H7 (cell line): ENCODE results near the gene MKKS. TPM values are rescaled to one million over a fixed set of nuclear protein-coding genes. Genes with fewer than 3 reads are reported as not detected.

Experiments
- DNase-seq: peaks from one replicate; pipeline ENCODE4 v3.0.0; 2012
- H3K27me3 ChIP-seq: 2 replicates; pipeline ENCODE4 v1.6.0; 2011; ENCODE audit warnings: mild to moderate bottlenecking, low read length; ENCODE audit not compliant: control insufficient read depth, insufficient read depth
- H3K36me3 ChIP-seq: replicated peaks from 2 replicates; pipeline ENCODE4 v1.5.1; 2011; ENCODE audit warnings: low read length; ENCODE audit not compliant: control insufficient read depth, insufficient read depth
- H3K4me3 ChIP-seq: 2 replicates; pipeline ENCODE4 v1.5.1; 2011; ENCODE audit warnings: low read depth, mild to moderate bottlenecking, control low read depth, low read length, moderate library complexity; ENCODE audit not compliant: insufficient read depth
- total RNA-seq: library from RNA; depleted of rRNA; stranded (reverse); fragments of >200 nt; shearing (Covaris generic); gene quantifications from 2 replicates; pipeline ENCODE4 v1.2.3, GENCODE V29; 2014

Gene MKKS
- total RNA-seq, 1 experiment from 2014 or later = 14.6 TPM

GRCh38 chr20:10379761-10380160 lies 54.3 kb downstream of the MKKS start:
- H3K27me3 ChIP-seq = no peaks in the 10 kb centered on the region
- no peaks in the 10 kb centered on the region for H3K36me3 ChIP-seq
- no peak for DNase-seq
- no peak overlapping the region for H3K4me3 ChIP-seq

DNA sequence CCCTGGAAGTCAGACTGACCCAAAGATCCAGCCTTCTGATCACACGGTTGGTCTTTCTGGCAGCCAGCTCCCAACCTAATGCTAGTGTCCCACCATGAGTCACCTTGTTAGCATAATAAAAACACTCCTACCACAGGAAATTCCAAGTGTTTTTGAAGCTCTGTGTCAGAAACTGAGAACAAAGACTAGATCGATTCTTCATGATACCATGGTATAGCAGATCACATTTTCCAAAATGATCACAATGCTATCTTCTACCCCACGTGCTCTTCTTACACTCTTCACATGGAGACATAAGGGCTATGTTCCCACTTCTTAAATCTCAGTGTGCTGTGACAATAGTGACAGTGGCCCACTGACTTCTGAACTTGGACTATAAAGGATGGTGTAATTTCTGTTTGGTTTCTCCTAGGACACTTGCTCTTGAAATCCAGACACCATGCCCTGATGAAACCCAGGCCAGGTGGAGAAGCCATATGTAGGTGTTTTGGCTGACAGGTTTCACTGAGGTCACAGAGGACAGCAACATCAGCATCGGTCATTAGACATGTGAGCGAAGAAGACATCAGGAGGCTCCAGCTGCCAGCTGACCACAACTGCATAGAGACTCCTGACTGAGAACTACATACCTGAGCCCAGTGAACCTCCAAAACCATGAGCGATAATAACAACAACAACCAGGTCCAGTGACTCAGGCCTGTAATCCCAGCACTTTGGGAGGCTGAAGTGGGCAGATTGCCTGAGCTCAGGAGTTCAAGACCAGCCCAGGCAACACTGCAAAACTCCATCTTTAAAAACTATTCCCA lies 57.5 kb downstream of the MKKS start:
- Histone ChIP-seq H3K36me3 (no peaks in the 10 kb centered on the region; the same call in 1 of the 2 replicates), H3K27me3 (no peaks in the 10 kb centered on the region), H3K4me3 (no peak overlapping the region)
- DNase-seq = no peak

- H3K27me3 ChIP-seq = no peaks in the 10 kb centered on the region
- no peaks in the 10 kb centered on the region; the same call in 1 of the 2 replicates for H3K36me3 ChIP-seq
- no peak overlapping the region for H3K4me3 ChIP-seq
- no peak for DNase-seq
These were observed 58.8 kb downstream of the MKKS start for GRCh38 chr20:10375191-10375590.

DNA sequence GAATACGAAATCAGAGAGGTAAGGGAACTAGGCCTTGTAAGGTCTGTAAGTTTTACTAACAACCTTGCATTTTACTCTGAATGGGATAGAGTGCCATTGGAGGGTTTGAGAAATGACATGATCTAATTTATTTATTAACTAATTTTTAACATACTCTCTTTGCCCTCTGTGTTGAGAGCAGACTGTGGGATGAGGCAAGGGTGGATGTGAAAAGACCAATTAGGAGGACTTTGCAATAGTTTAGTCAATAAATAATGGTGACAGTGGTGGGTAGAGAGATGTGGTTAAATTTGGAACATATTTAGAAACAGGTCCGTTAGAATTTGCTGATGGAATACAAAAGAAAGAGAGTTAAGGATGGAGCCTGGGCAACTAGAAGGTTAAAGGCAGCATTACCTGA lies 60.0 kb downstream of the MKKS start:
- no peaks in the 10 kb centered on the region for H3K27me3 ChIP-seq
- DNase-seq = no peak
- H3K4me3 ChIP-seq = no peak overlapping the region
- H3K36me3 ChIP-seq = no peaks in the 10 kb centered on the region; the same call in 1 of the 2 replicates

DNA sequence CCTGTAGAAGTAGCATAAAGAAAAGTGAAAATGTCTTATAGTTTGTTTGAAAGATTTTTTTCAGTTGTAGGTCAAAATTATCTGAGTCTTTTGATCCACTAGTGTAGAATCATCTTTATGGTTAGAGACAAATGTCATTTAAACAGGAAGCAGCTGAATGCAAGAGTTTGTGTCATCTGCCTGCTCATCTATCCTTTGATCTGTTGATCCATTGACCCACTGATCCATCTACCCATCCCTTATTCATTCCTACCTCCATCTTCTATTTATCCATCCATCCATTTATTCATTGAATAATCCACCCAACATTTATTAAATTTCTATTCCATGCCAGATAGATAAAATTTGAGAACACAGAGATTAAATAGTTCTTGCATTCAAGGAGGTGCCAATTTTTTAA lies 62.6 kb downstream of the MKKS start:
- Histone ChIP-seq H3K36me3 (no peaks in the 10 kb centered on the region; the same call in 1 of the 2 replicates), H3K4me3 (no peak overlapping the region), H3K27me3 (no peaks in the 10 kb centered on the region)
- DNase-seq = no peak

- H3K27me3 ChIP-seq = no peaks in the 10 kb centered on the region
- DNase-seq = no peak
- no peaks in the 10 kb centered on the region; the same call in 1 of the 2 replicates for H3K36me3 ChIP-seq
- H3K4me3 ChIP-seq = no peak overlapping the region
These were observed 63.7 kb downstream of the MKKS start for GRCh38 chr20:10370091-10370887.

- no peaks in the 10 kb centered on the region for H3K27me3 ChIP-seq
- no peak overlapping the region for H3K4me3 ChIP-seq
- no peaks in the 10 kb centered on the region; the same call in 1 of the 2 replicates for H3K36me3 ChIP-seq
- no peak for DNase-seq
These were observed 64.3 kb downstream of the MKKS start for GRCh38 chr20:10369723-10370090.

GRCh38 chr20:10368702-10369041 lies 65.3 kb downstream of the MKKS start:
- Histone ChIP-seq H3K27me3 (no peaks in the 10 kb centered on the region), H3K4me3 (no peak overlapping the region), H3K36me3 (no peaks in the 10 kb centered on the region)
- DNase-seq = no peak

GRCh38 chr20:10367943-10368701 lies 65.9 kb downstream of the MKKS start:
- DNase-seq = no peak
- Histone ChIP-seq H3K4me3 (no peak overlapping the region), H3K36me3 (no peaks in the 10 kb centered on the region), H3K27me3 (no peaks in the 10 kb centered on the region)

GRCh38 chr20:10367693-10367942 lies 66.4 kb downstream of the MKKS start:
- DNase-seq = no peak
- no peaks in the 10 kb centered on the region for H3K27me3 ChIP-seq
- H3K4me3 ChIP-seq = no peak overlapping the region
- H3K36me3 ChIP-seq = no peaks in the 10 kb centered on the region

GRCh38 chr20:10366898-10367692 lies 66.9 kb downstream of the MKKS start:
- DNase-seq = no peak
- no peaks in the 10 kb centered on the region for H3K27me3 ChIP-seq
- no peaks in the 10 kb centered on the region for H3K36me3 ChIP-seq

DNA sequence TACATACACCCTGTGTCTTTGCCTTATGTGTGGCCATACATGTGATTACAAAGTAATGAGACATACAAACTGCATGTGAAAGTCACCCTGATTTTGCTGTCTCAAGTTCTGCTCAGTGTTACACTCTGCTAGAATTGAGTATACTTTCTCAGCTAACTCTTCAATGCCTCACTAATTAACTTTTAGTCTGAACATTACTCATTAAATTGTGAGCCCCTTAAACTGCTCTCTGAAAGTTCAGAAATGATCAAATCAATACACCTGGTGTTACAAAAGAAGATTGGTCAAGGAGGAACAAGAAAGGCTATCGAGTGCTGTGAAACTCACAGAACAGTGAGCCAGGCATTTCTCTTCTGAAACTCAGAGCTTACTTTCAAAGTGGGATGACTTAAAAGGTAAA lies 71.3 kb downstream of the MKKS start:
- Histone ChIP-seq H3K27me3 (no peaks in the 10 kb centered on the region), H3K36me3 (no peaks in the 10 kb centered on the region), H3K4me3 (no peak overlapping the region)
- no peak for DNase-seq

More at GRCh38 chr20:10366898-10367692, 66.9 kb downstream of the MKKS start:
- H3K4me3 ChIP-seq = no peak overlapping the region

- DNase-seq = no peak
- no peaks in the 10 kb centered on the region for H3K27me3 ChIP-seq
- H3K4me3 ChIP-seq = no peak overlapping the region
- no peaks in the 10 kb centered on the region for H3K36me3 ChIP-seq
These were observed 73.1 kb downstream of the MKKS start for GRCh38 chr20:10360878-10361277.

DNA sequence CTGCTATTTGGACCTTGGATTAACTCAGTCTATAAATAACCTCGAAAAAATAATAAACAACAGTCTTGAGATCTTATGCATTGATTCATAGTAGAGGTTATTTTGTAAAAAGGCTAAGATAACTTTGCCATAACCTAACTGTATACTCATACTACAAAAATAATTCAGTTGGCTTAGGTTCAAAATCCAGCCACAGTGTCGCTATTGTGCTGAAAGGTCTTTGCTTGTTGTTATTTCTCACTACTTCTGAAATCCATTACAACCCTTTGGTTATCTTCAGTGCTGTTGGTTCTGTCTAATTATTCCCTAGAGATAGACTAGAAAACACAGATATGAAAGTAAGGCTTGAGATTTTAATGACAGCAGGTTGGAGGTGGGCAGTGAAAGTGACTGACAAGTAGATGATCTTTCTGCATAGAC lies 74.4 kb downstream of the MKKS start:
- no peak for DNase-seq
- no peak overlapping the region for H3K4me3 ChIP-seq
- H3K36me3 ChIP-seq = no peaks in the 10 kb centered on the region
- no peaks in the 10 kb centered on the region for H3K27me3 ChIP-seq
